Muscle layer of colon (tissue), 2 donors: ENCODE data around the gene RETREG3.

Experiments
- H3K27ac ChIP-seq: one replicate; pipeline ENCODE4 v1.7.0; 2013; ENCODE audit warnings: low read depth, mild to moderate bottlenecking, low read length, moderate library complexity
- H3K27me3 ChIP-seq, 2 donors: one replicate each; pipeline ENCODE4 v1.7.0; 2013; ENCODE audit warnings: low read length in 2 of 2, mild to moderate bottlenecking in 2 of 2; ENCODE audit not compliant: insufficient read depth in 2 of 2, control insufficient read depth in 1 of 2
- H3K36me3 ChIP-seq: one replicate; pipeline ENCODE4 v1.7.0; 2013; ENCODE audit warnings: mild to moderate bottlenecking, low read length; ENCODE audit not compliant: insufficient read depth
- H3K4me1 ChIP-seq: one replicate; pipeline ENCODE4 v1.7.0; 2013; ENCODE audit warnings: mild to moderate bottlenecking, low read length; ENCODE audit not compliant: insufficient read depth
- H3K4me3 ChIP-seq, 2 donors: one replicate each; pipeline ENCODE4 v1.7.0; 2013; ENCODE audit warnings: low read length in 2 of 2, low read depth in 1 of 2, mild to moderate bottlenecking in 1 of 2, moderate library complexity in 1 of 2
- H3K9ac ChIP-seq: one replicate; pipeline ENCODE4 v1.7.0; 2013; ENCODE audit warnings: low read length
- H3K9me3 ChIP-seq: one replicate; pipeline ENCODE4 v1.7.0; 2013; ENCODE audit warnings: mild to moderate bottlenecking, low read length
- donor health status: abdominal sarcoma.
- donor health status: Adenocarcinoma of cecum.

Gene RETREG3

GRCh38 chr17:42608305-42609181 is 631 bp downstream of the RETREG3 start:
- Histone ChIP-seq H3K9me3 (no peaks in the 10 kb centered on the region), H3K4me3 (peak overlapping the region; percentile 96), H3K36me3 (peaks cover 12% of the 10 kb centered on the region), H3K27ac (peak overlapping the region; percentile 98), H3K4me1 (peaks cover 30% of the 10 kb centered on the region), H3K9ac (peak overlapping the region; percentile 75), H3K27me3 (no peaks in the 10 kb centered on the region)

DNA sequence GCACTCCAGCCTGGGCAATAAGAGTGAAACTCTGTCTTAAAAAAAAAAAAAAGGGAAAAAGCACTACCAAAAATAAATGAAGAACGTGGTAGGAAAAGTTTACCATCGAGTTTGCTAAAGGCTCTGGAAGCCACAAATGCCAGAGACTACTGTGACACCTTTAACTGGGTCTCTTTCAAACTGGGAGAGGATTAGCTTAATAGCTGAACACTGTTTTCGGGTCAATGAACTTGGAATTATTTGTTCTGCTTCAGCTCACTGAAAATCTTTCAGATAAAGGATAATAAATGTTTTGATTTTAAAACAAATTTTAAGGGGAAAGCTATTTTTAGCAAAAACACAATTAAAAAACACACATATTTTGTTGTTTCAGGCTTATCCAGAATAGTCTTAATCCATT is 1.4 kb downstream of the RETREG3 start:
- no peaks in the 10 kb centered on the region for H3K9me3 ChIP-seq
- H3K36me3 ChIP-seq, result peaks cover 9% of the 10 kb centered on the region
- H3K4me1 ChIP-seq, result peaks cover 30% of the 10 kb centered on the region
- no peaks in the 10 kb centered on the region for H3K27me3 ChIP-seq
- peak overlapping the region; percentile 75 for H3K9ac ChIP-seq
- H3K27ac ChIP-seq, result peak overlapping the region; percentile 98
- peak overlapping the region in 1 of 2 donors; percentile 96 for H3K4me3 ChIP-seq

- Histone ChIP-seq H3K4me3 (no peak overlapping the region), H3K27me3 (no peaks in the 10 kb centered on the region), H3K27ac (no peak overlapping the region), H3K9me3 (no peaks in the 10 kb centered on the region), H3K4me1 (peaks cover 37% of the 10 kb centered on the region), H3K36me3 (no peaks in the 10 kb centered on the region), H3K9ac (no peak overlapping the region)
These were observed 5.9 kb downstream of the RETREG3 start for GRCh38 chr17:42603318-42603717.

DNA sequence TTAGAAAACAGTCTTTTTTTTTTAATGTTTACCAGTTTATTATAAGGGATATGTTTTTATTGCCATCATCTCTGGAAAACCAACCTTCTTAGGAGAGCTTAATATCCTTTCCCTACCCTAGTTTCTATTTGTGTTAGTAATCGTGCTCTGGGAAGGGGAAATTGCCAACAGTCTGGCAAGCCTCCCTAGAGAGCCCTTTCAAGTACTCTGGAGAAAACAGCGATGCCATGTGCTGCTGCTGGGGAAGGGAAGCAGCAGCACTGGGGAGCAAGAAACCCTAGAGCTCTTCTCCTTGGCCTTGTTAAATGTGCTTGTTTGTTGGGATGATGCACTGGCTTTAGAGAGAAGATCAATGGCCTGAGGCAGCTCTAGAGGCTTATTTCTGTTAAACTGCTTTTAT is 10.3 kb downstream of the RETREG3 start:
- Histone ChIP-seq H3K36me3 (no peaks in the 10 kb centered on the region), H3K9ac (no peak overlapping the region), H3K27ac (no peak overlapping the region), H3K4me1 (peaks cover 14% of the 10 kb centered on the region), H3K4me3 (no peak overlapping the region), H3K9me3 (no peaks in the 10 kb centered on the region), H3K27me3 (no peaks in the 10 kb centered on the region)

GRCh38 chr17:42596386-42596785 is 12.8 kb downstream of the RETREG3 start:
- Histone ChIP-seq H3K36me3 (peaks cover 6% of the 10 kb centered on the region), H3K9me3 (no peaks in the 10 kb centered on the region), H3K27me3 (no peaks in the 10 kb centered on the region), H3K9ac (no peak overlapping the region), H3K4me3 (no peak overlapping the region), H3K4me1 (peaks cover 14% of the 10 kb centered on the region), H3K27ac (no peak overlapping the region)

DNA sequence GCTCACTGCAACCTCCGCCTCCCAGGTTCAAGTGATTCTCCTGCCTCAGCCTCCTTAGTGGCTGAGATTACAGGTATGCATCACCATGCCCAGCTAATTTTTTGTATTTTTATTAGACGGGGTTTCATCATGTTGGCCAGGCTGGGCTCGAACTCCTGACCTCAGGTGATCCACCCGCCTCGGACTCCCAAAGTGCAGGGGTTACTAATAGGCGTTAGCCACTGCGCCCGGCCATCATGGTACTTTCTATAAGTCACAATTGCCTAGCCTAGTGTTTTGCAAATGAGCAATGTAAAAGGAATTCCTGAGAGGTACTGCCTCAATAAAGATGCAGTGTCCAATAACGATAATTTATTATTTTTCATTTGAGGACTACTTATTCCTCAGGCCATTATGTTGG is 17.8 kb downstream of the RETREG3 start:
- Histone ChIP-seq H3K4me1 (no peaks in the 10 kb centered on the region), H3K27me3 (no peaks in the 10 kb centered on the region), H3K4me3 (no peak overlapping the region), H3K36me3 (peaks cover 44% of the 10 kb centered on the region), H3K27ac (no peak overlapping the region), H3K9ac (no peak overlapping the region), H3K9me3 (no peaks in the 10 kb centered on the region)

DNA sequence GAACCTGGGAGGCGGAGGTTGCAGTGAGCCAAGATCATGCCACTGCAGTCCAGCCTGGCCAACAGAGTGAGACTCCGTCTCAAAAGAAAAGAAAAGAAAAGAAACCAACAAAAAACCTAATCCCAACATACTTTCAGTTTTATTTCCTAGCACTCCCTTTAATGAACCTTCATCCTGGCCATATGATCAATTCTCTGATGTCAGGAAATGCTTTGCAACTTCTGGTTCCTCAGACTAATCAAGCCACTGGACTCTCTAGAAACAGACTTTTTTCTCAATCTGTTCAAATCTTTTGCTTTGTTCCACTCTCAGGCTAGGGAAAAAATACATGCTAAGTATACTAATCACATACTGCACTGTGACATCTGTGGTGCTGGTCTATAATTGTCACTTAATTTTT is 18.3 kb downstream of the RETREG3 start:
- Histone ChIP-seq H3K27ac (no peak overlapping the region), H3K9ac (no peak overlapping the region), H3K4me1 (no peaks in the 10 kb centered on the region), H3K4me3 (no peak overlapping the region), H3K36me3 (peaks cover 49% of the 10 kb centered on the region), H3K27me3 (no peaks in the 10 kb centered on the region), H3K9me3 (no peaks in the 10 kb centered on the region)

DNA sequence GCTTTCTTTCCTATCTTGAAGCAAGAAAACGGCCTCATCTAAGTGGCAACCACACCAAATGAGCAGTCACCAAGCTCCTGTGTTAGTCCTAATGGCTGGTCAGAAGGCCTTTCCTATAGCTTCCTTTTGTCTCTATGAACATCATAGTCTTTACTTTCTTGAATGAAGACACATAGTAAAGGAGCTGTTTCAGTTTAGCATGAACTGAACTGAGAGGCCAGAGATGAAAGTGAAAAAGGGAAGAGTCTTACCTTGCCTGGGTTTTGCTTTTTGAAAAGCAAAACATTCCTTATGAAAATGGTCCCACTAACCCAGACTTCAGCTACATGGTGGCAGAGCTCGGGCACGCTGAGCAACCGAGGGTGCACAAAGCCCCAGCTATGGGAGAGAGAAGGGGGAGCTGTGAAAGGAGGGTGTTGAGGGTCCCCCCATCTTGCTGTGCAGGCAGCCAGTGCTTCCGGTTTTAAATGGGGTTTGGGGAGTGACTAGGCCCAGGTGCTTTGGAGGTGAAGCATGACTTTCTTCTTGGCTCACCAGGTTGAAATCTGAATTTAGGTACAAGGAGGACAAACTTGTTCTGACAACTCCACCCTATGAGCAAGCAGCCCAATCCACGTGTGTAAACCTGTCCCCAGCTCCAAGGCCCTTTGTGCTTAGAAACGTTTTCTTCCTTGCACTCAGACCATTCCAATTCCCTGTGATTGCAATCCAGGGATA is 22.5 kb downstream of the RETREG3 start:
- no peak overlapping the region for H3K9ac ChIP-seq
- H3K27me3 ChIP-seq, result no peaks in the 10 kb centered on the region
- peaks cover 7% of the 10 kb centered on the region for H3K4me1 ChIP-seq
- H3K4me3 ChIP-seq, result no peak overlapping the region
- peaks cover 87% of the 10 kb centered on the region for H3K36me3 ChIP-seq
- H3K9me3 ChIP-seq, result no peaks in the 10 kb centered on the region
- no peak overlapping the region for H3K27ac ChIP-seq

GRCh38 chr17:42585353-42585752 is 23.8 kb downstream of the RETREG3 start:
- Histone ChIP-seq H3K36me3 (peaks cover 86% of the 10 kb centered on the region), H3K4me1 (peaks cover 7% of the 10 kb centered on the region), H3K4me3 (no peak overlapping the region), H3K9me3 (no peaks in the 10 kb centered on the region), H3K27ac (no peak overlapping the region), H3K9ac (no peak overlapping the region), H3K27me3 (no peaks in the 10 kb centered on the region)

- Histone ChIP-seq H3K9me3 (no peaks in the 10 kb centered on the region), H3K9ac (no peak overlapping the region), H3K36me3 (peaks cover 91% of the 10 kb centered on the region), H3K27me3 (no peaks in the 10 kb centered on the region), H3K27ac (no peak overlapping the region), H3K4me1 (peaks cover 7% of the 10 kb centered on the region), H3K4me3 (no peak overlapping the region)
These were observed 24.3 kb downstream of the RETREG3 start for GRCh38 chr17:42584880-42585279.

GRCh38 chr17:42581744-42582270 is 27.4 kb downstream of the RETREG3 start:
- H3K4me1 ChIP-seq, result peaks cover 17% of the 10 kb centered on the region
- no peak overlapping the region for H3K4me3 ChIP-seq
- H3K9ac ChIP-seq, result no peak overlapping the region
- no peaks in the 10 kb centered on the region for H3K9me3 ChIP-seq
- H3K27me3 ChIP-seq, result no peaks in the 10 kb centered on the region
- H3K27ac ChIP-seq, result no peak overlapping the region
- H3K36me3 ChIP-seq, result peaks cover 65% of the 10 kb centered on the region
